Fibroblast of upper back skin (primary cell): Measurements from ENCODE around the gene HOXA4.
A peak's percentile ranks its signal among the peaks of the same experiment; 100 is the strongest.

Experiments used
- DNase-seq: peaks from one replicate; pipeline ENCODE4 v3.0.0-alpha.2; 2013

Gene HOXA4

DNA sequence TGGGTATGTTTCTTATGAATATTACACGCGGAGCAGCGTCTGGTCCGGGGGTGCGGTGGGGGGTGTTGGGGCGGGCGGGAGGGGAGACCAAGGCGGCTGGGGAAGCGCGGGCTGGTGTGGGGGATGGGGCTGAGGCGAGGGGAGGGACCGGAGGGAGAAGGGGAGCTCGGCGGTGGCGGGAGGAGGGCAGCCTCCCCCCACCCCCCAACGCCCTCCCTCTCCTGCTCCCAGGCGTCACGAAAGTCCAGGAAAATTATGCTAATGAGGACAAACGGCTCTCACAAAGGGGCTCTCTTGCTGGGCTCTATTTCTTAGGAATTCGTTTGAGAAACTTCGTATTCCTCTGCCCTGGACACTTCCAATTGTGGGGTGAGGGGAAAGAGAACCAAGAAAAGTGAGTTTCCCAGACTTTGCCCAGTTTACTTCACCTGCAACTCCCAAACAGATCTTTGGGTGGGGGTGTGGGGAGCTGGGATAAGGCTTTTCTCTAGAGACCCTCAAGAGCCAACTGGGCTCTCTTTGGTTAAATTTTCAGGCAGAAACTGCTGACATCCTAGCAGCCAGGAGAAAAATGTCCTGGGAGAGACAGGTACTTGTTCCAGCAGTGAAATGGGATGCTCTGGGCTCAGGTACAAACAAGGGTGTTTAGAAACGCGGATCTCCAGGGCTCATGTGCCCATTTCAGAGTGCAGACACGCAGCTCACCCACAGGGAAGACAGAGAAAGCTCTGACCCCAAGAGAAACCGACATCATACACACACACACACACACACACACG lies 16.4 kb downstream of the HOXA4 start:
- peak; percentile 65 for DNase-seq

GRCh38 chr7:27112955-27113949 lies 17.3 kb downstream of the HOXA4 start:
- peak; percentile 86 for DNase-seq

GRCh38 chr7:27112361-27112760 lies 18.2 kb downstream of the HOXA4 start:
- DNase-seq = no peak

DNA sequence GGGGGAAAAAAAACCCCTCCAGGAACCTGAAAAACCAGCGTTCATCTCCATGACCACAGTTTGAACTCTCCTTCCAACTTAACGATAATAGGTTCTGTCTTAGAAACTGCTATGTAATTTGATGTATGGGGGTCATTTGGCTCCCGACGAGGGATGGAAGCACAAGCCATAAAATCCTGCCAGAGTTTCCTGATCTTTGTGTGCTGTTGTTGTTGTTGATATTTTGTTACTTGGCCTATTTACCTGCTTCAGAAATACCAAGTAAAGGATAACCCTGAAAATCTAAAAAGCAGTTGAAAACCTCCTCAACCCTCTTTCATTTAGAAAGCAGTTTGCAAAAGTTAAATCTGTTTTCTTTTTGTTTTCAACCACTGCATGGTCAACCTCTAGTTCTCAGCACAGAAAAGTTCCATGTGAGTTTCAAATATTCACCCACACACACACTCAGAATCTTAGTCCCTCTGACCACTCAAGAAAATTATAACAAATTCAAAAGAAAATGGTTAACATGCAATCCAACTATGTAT lies 18.7 kb downstream of the HOXA4 start:
- DNase-seq = no peak

DNA sequence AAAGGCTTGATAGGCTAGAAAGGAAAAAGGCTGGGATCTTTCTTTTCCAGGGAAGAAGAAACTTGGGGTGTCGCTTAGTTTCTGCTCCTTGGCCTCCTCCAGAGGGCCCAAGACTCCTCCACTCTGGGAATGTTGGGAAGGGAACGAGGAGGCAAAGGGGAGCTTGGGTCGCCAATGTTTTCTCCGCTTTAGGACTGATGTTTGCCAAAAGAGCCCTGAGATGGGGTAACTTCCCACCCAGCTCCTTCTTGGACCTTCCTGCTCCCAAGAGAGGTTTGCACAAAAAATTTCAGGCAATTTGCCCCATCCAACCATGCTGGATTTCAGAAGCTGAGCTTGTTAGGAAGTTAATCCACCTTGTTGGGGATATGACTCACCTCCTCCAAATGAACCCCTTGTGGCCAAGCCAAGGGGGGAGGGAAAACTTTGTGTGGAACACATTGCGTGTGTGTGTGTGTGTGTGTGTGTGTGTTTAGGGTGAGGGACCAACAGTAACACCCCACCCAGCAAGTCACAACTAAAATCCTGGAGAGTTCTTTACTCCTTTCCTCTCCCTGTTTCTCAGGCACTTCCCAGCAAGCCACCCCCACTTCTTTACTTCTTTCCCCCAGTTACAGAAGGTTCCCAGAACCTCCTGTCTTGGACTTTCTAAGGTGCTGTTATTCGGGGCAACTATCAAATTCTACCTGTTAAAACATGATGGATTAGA lies 19.4 kb downstream of the HOXA4 start:
- peak; percentile 91 for DNase-seq

- DNase-seq = peak; percentile 92
These were observed 20.1 kb downstream of the HOXA4 start for GRCh38 chr7:27110186-27111031.

- DNase-seq = no peak
These were observed 20.9 kb downstream of the HOXA4 start for GRCh38 chr7:27109466-27110185.

- DNase-seq = peak; percentile 48
These were observed 22.0 kb downstream of the HOXA4 start for GRCh38 chr7:27108390-27109127.

- no peak for DNase-seq
These were observed 22.9 kb downstream of the HOXA4 start for GRCh38 chr7:27107391-27108381.

DNA sequence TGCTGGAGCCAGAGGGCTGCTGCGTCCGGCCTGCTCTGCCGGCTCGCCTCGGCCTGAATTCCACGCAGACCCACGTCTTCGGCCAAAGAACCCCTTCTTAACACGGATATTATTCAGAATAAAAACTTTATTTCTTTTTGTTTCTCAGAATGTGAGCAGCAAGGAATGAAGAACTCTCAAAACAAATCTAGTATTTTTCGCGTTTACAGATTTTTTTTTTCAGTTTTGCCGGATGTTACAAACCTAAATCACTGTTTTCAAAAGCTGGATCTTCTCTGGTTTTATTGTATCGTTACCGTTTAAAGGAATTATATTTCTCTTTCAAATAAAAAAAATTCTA lies 23.7 kb downstream of the HOXA4 start:
- DNase-seq = no peak

GRCh38 chr7:27106181-27106900 lies 24.2 kb downstream of the HOXA4 start:
- no peak for DNase-seq

DNA sequence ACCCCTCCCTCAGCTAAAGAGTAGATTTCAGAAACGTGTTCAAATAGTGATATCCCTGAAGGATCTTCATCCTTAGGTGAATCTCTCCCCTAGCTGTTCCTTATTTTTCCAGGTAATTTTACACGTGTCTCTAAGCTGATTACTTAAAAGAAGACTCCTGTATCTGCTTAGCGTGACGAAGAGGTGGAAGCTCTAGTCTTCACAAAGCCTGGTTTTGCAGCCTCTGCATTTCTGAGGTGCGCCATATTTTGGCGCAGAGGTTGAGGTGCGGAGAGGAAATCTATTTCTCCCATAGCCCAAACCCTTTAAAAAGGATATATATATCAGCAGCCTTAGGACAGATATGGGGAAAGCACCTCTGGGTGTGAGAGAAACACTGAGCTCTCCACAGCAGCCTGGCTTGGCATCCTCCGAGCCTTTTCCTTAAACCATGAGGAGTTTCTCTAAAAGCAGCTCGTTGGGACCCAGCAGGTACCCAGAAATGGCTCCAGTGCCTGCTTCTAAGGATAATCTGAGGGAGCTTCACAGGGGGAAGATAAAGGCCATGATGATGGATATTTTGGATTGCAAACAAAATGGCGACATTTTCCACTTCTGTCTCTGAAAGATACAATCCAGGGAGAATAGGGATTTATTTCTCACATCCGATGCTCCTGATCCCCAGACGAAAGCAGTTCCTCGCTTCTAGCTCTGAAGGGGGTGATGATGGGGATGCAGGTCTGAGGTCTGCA lies 25.1 kb downstream of the HOXA4 start:
- no peak for DNase-seq

- DNase-seq = peak; percentile 63
These were observed 26.1 kb downstream of the HOXA4 start for GRCh38 chr7:27104341-27105058.

DNA sequence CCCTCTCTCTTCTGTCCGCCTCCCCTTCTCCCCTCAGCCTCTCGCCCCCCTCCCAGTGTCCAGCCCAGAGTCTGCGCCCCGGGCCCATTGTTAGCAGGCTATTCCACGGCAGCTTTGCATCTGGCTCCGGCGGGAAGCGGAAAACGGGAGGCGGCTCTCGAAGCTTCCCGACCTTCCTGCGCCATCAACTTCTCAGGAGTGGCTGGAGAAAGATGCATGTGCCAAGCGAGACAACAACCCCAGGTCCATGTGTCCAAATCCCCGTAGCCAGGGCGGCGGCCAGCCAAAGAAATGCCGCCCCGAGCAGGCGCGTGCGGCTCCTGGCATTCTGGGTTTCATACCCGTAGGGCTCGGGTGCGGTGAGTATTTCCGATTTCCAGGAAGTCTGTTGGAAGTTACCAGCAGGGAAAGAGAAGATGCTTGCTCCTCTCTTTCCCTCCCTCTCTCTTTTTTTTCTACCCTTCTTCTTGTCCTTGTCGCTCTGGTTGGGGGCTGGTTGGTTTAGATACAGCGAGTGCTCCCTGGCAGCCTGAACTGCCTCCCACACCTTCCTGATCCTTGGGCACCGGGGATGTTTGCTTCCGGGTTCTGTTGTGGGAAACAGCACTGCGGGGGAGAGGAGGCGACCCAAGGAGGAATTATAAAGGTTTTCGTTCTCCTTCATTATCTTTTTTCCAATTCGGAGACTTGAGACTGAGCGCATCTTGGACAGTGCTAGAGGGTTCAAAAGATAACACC lies 26.9 kb downstream of the HOXA4 start:
- DNase-seq = no peak

- DNase-seq = peak; percentile 48
These were observed 27.7 kb downstream of the HOXA4 start, which contains the start of gene HOXA2 for GRCh38 chr7:27102581-27103442. Gene HOXA2, minus strand, starts transcription at chr7:27102683. Its CDS starts 183 bp downstream, at chr7:27102500.
